Osteocyte (in vitro differentiated cells): ENCODE measurements around the gene RHOD. TPM values are rescaled to one million over a fixed set of nuclear protein-coding genes. Genes with fewer than 3 reads are reported as not detected.
A peak's percentile ranks its signal among the peaks of the same experiment; 100 is the strongest.

Experiments used
- DNase-seq: peaks from one replicate; pipeline ENCODE4 v3.0.0; 2021; ENCODE audit warnings: mixed read lengths; ENCODE audit not compliant: unreplicated experiment; ENCODE audit errors: extremely low spot score
- H3K27ac Mint-ChIP-seq: one replicate; pipeline ENCODE4 v1.8.0; 2021; ENCODE audit warnings: mild to moderate bottlenecking, mixed read lengths; ENCODE audit not compliant: unreplicated experiment
- H3K27me3 Mint-ChIP-seq: one replicate; pipeline ENCODE4 v1.8.0; 2021; ENCODE audit warnings: mixed read lengths; ENCODE audit not compliant: unreplicated experiment
- H3K36me3 Mint-ChIP-seq: one replicate; pipeline ENCODE4 v1.8.0; 2021; ENCODE audit warnings: mixed read lengths; ENCODE audit not compliant: unreplicated experiment
- H3K4me1 Mint-ChIP-seq: one replicate; pipeline ENCODE4 v1.8.0; 2021; ENCODE audit warnings: mixed read lengths; ENCODE audit not compliant: unreplicated experiment
- H3K4me3 Mint-ChIP-seq: one replicate; pipeline ENCODE4 v1.8.0; 2021; ENCODE audit warnings: mild to moderate bottlenecking, moderate library complexity, mixed read lengths; ENCODE audit not compliant: unreplicated experiment
- H3K9me3 Mint-ChIP-seq: one replicate; pipeline ENCODE4 v1.8.0; 2021; ENCODE audit warnings: mixed read lengths; ENCODE audit not compliant: unreplicated experiment
- total RNA-seq: library from RNA; stranded (reverse); gene quantifications from 2 replicates; pipeline ENCODE4 v1.2.1, GENCODE V29; 2021
- TF ChIP-seq, protein P1 (sequence below): fragments of 200-600 bp; sonication (generic); IDR thresholded peaks from 2 replicates; pipeline ENCODE4 v1.5.0; 2021; ENCODE audit warnings: antibody characterized with exemption, mild to moderate bottlenecking, moderate library complexity

Gene RHOD
- total RNA-seq, 1 donor from 2014 or later = 9.4 TPM

DNA sequence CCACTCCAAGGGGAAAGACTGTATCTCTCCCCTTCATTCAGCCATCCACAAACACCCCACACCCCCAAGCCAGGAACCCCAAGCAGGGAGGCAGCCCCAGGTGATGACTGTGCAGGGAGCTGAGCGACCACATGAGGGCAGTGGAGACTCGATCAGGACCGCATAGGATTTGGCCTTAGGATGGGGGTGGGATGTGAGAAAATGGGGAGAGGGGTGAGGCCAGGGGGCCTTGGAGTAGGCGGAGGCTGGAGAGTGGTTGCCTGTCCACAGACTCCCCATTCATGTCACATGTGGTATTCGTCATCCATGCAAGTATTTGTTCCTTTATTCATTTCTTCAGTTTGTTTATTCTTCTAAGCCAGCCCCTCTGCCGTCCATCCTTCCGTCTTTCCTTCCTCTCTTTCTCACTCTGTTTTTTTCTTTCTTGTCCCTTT, 2.7 kb upstream of the RHOD start:
- no peaks in the 10 kb centered on the region for H3K36me3 Mint-ChIP-seq
- no peak for DNase-seq
- H3K27me3 Mint-ChIP-seq = no peaks in the 10 kb centered on the region
- no peaks in the 10 kb centered on the region for H3K9me3 Mint-ChIP-seq
- H3K4me3 Mint-ChIP-seq = no peak overlapping the region
- TF ChIP-seq, protein P1, sequence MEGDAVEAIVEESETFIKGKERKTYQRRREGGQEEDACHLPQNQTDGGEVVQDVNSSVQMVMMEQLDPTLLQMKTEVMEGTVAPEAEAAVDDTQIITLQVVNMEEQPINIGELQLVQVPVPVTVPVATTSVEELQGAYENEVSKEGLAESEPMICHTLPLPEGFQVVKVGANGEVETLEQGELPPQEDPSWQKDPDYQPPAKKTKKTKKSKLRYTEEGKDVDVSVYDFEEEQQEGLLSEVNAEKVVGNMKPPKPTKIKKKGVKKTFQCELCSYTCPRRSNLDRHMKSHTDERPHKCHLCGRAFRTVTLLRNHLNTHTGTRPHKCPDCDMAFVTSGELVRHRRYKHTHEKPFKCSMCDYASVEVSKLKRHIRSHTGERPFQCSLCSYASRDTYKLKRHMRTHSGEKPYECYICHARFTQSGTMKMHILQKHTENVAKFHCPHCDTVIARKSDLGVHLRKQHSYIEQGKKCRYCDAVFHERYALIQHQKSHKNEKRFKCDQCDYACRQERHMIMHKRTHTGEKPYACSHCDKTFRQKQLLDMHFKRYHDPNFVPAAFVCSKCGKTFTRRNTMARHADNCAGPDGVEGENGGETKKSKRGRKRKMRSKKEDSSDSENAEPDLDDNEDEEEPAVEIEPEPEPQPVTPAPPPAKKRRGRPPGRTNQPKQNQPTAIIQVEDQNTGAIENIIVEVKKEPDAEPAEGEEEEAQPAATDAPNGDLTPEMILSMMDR = peak; percentile 83
- peak overlapping the region; percentile 74 for H3K27ac Mint-ChIP-seq
- H3K4me1 Mint-ChIP-seq = peaks cover 15% of the 10 kb centered on the region

DNA sequence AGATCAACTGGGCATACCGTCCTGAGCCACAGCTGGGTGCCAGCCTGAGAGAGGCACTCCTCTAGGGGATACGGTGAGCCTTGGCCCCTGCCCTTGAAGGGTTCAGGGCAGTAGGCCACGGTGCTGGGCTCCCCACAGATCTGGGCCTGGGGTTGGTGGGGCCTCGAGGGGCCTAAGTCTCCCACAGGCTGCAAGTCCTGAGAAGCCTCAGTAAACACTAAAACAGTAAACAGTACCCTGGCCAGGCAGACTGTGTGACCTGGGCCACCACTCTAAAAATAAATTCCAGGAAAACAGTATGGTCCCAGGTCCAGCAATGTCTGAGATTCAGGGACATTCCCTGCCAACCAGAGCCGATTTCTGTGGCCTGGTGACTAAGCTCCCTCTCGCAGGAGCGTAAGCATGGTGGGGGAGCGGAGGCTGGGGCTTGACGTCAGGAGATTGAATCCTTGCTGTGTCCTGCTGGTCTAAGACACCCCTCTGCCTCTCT, 2.3 kb upstream of the RHOD start:
- Mint-ChIP-seq H3K36me3 (no peaks in the 10 kb centered on the region), H3K9me3 (no peaks in the 10 kb centered on the region), H3K4me3 (no peak overlapping the region), H3K27ac (peak overlapping the region; percentile 74), H3K27me3 (no peaks in the 10 kb centered on the region), H3K4me1 (peaks cover 12% of the 10 kb centered on the region)
- TF ChIP-seq, protein P1 = no peak
- DNase-seq = no peak

GRCh38 chr11:67054836-67055523, 1.7 kb upstream of the RHOD start:
- H3K36me3 Mint-ChIP-seq = no peaks in the 10 kb centered on the region
- no peaks in the 10 kb centered on the region for H3K9me3 Mint-ChIP-seq
- no peak overlapping the region for H3K27ac Mint-ChIP-seq
- H3K4me3 Mint-ChIP-seq = no peak overlapping the region
- H3K27me3 Mint-ChIP-seq = no peaks in the 10 kb centered on the region
- DNase-seq = no peak
- H3K4me1 Mint-ChIP-seq = peaks cover 12% of the 10 kb centered on the region
- TF ChIP-seq, protein P1 = no peak

DNA sequence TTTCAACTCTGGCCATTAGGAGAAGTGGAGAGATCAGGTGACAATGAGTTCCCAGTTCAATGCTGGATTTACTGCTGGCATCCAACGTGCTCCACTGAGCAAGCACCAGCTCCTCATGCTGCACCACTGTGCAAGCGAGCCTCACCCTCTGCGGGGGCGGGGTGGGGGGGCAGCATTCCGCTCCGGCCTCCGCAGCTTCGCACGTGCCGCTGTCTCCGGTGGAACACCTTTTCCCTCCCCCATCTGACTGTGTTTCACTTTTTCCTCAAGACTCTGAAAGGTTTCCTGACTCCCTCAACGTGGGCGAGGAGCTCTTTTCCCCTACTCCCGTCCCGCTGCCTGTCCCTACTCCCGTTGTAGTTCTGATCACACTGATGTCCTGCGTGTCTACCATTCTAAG, 835 bp upstream of the RHOD start:
- TF ChIP-seq, protein P1 = no peak
- H3K27me3 Mint-ChIP-seq = no peaks in the 10 kb centered on the region
- DNase-seq = no peak
- peaks cover 12% of the 10 kb centered on the region for H3K4me1 Mint-ChIP-seq
- no peaks in the 10 kb centered on the region for H3K36me3 Mint-ChIP-seq
- H3K9me3 Mint-ChIP-seq = no peaks in the 10 kb centered on the region
- peak overlapping the region; percentile 73 for H3K4me3 Mint-ChIP-seq
- H3K27ac Mint-ChIP-seq = no peak overlapping the region

DNA sequence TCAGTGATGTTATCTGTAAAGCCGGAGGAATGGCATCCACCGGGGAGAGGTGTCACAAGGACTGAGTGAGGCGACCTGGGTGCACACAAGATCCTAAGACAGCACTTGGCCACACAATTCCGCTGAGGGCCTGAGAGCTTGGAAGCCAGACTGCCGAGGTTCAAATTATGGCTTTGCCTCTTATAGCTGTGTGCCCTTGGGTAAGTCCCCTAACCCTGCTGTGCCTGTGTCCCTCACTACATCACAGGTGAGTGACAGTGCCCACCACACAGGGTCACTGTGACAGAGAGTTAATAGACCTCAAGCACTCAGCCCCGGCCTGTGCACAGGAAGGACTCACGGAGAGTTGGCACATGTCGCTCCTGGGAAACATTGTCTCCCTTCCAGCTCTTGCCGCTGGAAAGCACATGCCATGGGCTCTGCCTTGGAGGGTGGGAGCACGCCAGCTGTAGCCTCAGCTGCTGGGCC, 592 bp downstream of the RHOD start:
- Mint-ChIP-seq H3K4me3 (peak overlapping the region; percentile 53), H3K36me3 (no peaks in the 10 kb centered on the region), H3K9me3 (no peaks in the 10 kb centered on the region), H3K27ac (no peak overlapping the region), H3K27me3 (no peaks in the 10 kb centered on the region), H3K4me1 (peaks cover 12% of the 10 kb centered on the region)
- DNase-seq = no peak
- TF ChIP-seq, protein P1 = no peak
